Measurements from ENCODE around the gene CHCHD6. TPM values are rescaled to one million over a fixed set of nuclear protein-coding genes. Genes with fewer than 3 reads are reported as not detected.
A peak's percentile ranks its signal among the peaks of the same experiment; 100 is the strongest.

CHCHD6 gene
- total RNA-seq, 1 experiment from 2014 or later, result 29.6 TPM

DNA sequence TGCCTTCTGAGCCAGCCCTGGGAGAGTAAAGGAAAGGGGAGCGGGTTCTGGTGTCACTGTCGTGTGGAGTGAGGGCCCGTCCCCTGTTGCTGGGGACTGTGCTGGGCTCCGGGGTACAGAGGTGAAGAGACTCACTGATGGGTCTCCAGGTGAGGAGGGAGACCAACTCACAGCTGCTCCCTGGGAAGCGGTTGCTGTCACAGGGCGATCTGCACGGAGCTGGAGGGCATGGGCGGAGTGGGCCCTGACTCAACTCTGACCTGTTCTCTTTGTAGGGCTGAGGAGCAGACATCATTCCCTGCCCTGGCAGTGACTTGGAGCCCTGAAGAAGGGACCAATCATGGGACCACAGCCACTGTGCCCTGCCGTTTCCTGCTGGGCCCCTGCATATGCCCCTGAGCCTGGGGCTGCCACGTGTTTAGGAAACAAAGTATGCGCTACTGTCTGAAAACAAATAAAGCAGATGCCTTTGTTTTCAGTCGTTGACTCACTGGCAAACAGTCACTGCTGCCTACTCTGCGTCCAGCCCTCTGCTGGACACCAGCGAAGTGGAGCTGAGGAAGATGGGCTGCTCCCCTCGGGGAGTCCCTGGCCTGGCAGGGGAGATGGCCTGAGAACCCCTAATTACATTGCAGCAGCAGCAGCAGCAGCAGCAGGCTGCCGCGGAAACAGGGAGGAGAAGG is 256.0 kb downstream of the CHCHD6 start:
- Mint-ChIP-seq H3K9me3 (ENCODE audit: unreplicated experiment) (no peaks in the 10 kb centered on the region), H3K36me3 (ENCODE audit: insufficient read depth, unreplicated experiment) (peaks cover 11% of the 10 kb centered on the region), H3K27me3 (ENCODE audit: insufficient read depth, unreplicated experiment) (no peaks in the 10 kb centered on the region), H3K4me3 (ENCODE audit: unreplicated experiment) (no peak overlapping the region), H3K4me1 (ENCODE audit: insufficient read depth, unreplicated experiment) (peaks cover 22% of the 10 kb centered on the region), H3K27ac (ENCODE audit: low read depth, unreplicated experiment) (peak overlapping the region; percentile 55)
- DNase-seq (ENCODE audit: unreplicated experiment), result peak; percentile 62
- CTCF ChIA-PET, result interaction anchor here (0.7 to 5.1 kb wide), 5 partner anchors 19 to 208 kb away, joined by 3 to 48 read pairs (median 5); no protein-coding TSS in a partner anchor
- intact Hi-C loops (cut with micrococcal nuclease), result loop anchor here (1.0 to 2.0 kb wide), 2 partner anchors 101 to 208 kb away; no protein-coding TSS in a partner anchor
- POLR2A ChIA-PET, result interaction anchor here (0.7 to 0.9 kb wide), 2 partner anchors 42 to 207 kb away, joined by 3 to 4 read pairs; no protein-coding TSS in a partner anchor
- no TSS peak for BruUV-seq (replicated peaks)
- TF ChIP-seq, protein P1, sequence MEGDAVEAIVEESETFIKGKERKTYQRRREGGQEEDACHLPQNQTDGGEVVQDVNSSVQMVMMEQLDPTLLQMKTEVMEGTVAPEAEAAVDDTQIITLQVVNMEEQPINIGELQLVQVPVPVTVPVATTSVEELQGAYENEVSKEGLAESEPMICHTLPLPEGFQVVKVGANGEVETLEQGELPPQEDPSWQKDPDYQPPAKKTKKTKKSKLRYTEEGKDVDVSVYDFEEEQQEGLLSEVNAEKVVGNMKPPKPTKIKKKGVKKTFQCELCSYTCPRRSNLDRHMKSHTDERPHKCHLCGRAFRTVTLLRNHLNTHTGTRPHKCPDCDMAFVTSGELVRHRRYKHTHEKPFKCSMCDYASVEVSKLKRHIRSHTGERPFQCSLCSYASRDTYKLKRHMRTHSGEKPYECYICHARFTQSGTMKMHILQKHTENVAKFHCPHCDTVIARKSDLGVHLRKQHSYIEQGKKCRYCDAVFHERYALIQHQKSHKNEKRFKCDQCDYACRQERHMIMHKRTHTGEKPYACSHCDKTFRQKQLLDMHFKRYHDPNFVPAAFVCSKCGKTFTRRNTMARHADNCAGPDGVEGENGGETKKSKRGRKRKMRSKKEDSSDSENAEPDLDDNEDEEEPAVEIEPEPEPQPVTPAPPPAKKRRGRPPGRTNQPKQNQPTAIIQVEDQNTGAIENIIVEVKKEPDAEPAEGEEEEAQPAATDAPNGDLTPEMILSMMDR (IDR thresholded peaks at IDR 0.05; ENCODE audit: unreplicated experiment), result peak; percentile 24

DNA sequence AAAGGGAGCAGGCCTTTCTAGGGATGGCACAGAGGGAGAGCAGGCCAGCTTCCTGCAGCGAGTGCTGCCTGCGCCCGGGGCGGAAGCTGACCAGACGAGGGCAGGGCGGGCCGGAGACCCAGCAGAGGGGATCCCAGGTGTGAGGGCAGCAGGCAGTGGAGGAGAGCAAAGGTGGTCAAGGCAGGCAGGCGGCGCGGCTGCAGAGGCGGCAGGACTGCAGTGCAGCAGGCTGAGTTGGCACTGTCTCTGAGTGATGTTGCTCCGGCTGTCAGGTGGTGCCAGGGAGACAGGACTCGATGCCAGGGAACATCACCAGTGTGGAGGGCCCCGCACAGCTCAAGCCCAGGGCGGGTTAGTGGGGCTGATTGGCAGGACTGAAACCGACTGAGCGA is 256.6 kb downstream of the CHCHD6 start:
- no peaks in the 10 kb centered on the region for H3K27me3 Mint-ChIP-seq (ENCODE audit: insufficient read depth, unreplicated experiment)
- H3K4me1 Mint-ChIP-seq (ENCODE audit: insufficient read depth, unreplicated experiment), result peaks cover 22% of the 10 kb centered on the region
- ChIA-PET POLR2A (interaction anchor here (0.5 to 1.6 kb wide), 5 partner anchors 10 to 617 kb away, joined by 3 to 5 read pairs (median 4); no protein-coding TSS in a partner anchor), CTCF (interaction anchor here (0.7 to 5.1 kb wide), 4 partner anchors 18 to 339 kb away, joined by 3 to 48 read pairs (median 4); no protein-coding TSS in a partner anchor)
- no TSS peak for BruUV-seq (replicated peaks)
- H3K36me3 Mint-ChIP-seq (ENCODE audit: insufficient read depth, unreplicated experiment), result peaks cover 11% of the 10 kb centered on the region
- TF ChIP-seq, protein P1 (IDR thresholded peaks at IDR 0.05; ENCODE audit: unreplicated experiment), result peak; percentile 9
- H3K27ac Mint-ChIP-seq (ENCODE audit: low read depth, unreplicated experiment), result peak overlapping the region; percentile 55
- H3K4me3 Mint-ChIP-seq (ENCODE audit: unreplicated experiment), result no peak overlapping the region
- no peaks in the 10 kb centered on the region for H3K9me3 Mint-ChIP-seq (ENCODE audit: unreplicated experiment)
- intact Hi-C loops (cut with micrococcal nuclease), result loop anchor here (1.0 to 2.0 kb wide), 2 partner anchors 102 to 208 kb away; no protein-coding TSS in a partner anchor
- no peak for DNase-seq (ENCODE audit: unreplicated experiment)

DNA sequence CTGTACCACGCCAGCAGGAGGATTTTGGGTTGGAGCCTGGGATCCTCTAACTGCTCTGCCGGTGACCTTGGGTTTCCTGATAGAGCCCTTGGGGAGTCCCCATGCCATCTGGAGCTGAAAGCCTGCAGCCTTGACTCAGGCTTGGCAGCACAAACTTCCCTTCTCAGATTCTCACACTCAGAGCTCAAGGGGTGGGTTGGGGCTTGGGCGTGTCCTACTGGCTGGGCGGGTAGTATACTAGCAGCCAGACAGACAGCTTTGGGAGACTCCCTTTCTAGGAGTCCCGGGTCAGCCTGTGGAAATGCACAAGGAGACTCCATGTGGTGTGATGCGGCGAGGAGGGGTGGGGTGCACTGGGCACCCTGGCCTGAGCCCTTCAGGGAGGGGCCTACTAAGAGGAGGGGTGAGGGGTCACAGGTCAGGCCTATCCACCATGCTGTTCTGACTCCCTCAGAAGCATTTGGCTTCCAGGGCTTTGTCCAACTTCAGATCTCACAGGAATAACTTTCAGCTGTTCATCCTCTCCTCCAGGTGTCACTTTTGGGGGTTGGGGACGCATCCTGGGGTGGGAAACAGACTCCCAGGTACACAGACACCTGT is 257.3 kb downstream of the CHCHD6 start:
- H3K9me3 Mint-ChIP-seq (ENCODE audit: unreplicated experiment), result no peaks in the 10 kb centered on the region
- TF ChIP-seq, protein P1 (IDR thresholded peaks at IDR 0.05; ENCODE audit: unreplicated experiment), result no peak
- H3K4me3 Mint-ChIP-seq (ENCODE audit: unreplicated experiment), result no peak overlapping the region
- no TSS peak for BruUV-seq (replicated peaks)
- ChIA-PET POLR2A (interaction anchor here (0.5 to 1.6 kb wide), 4 partner anchors 9 to 617 kb away, joined by 3 to 5 read pairs (median 4); no protein-coding TSS in a partner anchor), CTCF (interaction anchor here (0.6 to 5.1 kb wide), 6 partner anchors 8 to 339 kb away, joined by 3 to 48 read pairs (median 4); no protein-coding TSS in a partner anchor)
- peak overlapping the region; percentile 55 for H3K27ac Mint-ChIP-seq (ENCODE audit: low read depth, unreplicated experiment)
- H3K4me1 Mint-ChIP-seq (ENCODE audit: insufficient read depth, unreplicated experiment), result peaks cover 22% of the 10 kb centered on the region
- peaks cover 11% of the 10 kb centered on the region for H3K36me3 Mint-ChIP-seq (ENCODE audit: insufficient read depth, unreplicated experiment)
- DNase-seq (ENCODE audit: unreplicated experiment), result peak; percentile 88
- intact Hi-C loops (cut with micrococcal nuclease), result loop anchor here (2.0 kb wide), 1 partner anchor 102 kb away; no protein-coding TSS in a partner anchor
- no peaks in the 10 kb centered on the region for H3K27me3 Mint-ChIP-seq (ENCODE audit: insufficient read depth, unreplicated experiment)
